ENCODE results near the gene ARFRP1. TPM values are rescaled to one million over a fixed set of nuclear protein-coding genes. Genes with fewer than 3 reads are reported as not detected.

ARFRP1 gene
- total RNA-seq, 1 donor from 2014 or later, result 46.1 TPM

- peaks cover 28% of the 10 kb centered on the region for H3K4me1 Mint-ChIP-seq (ENCODE audit: unreplicated experiment)
- no peaks in the 10 kb centered on the region for H3K9me3 Mint-ChIP-seq (ENCODE audit: unreplicated experiment)
- TF ChIP-seq, protein P1, sequence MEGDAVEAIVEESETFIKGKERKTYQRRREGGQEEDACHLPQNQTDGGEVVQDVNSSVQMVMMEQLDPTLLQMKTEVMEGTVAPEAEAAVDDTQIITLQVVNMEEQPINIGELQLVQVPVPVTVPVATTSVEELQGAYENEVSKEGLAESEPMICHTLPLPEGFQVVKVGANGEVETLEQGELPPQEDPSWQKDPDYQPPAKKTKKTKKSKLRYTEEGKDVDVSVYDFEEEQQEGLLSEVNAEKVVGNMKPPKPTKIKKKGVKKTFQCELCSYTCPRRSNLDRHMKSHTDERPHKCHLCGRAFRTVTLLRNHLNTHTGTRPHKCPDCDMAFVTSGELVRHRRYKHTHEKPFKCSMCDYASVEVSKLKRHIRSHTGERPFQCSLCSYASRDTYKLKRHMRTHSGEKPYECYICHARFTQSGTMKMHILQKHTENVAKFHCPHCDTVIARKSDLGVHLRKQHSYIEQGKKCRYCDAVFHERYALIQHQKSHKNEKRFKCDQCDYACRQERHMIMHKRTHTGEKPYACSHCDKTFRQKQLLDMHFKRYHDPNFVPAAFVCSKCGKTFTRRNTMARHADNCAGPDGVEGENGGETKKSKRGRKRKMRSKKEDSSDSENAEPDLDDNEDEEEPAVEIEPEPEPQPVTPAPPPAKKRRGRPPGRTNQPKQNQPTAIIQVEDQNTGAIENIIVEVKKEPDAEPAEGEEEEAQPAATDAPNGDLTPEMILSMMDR (IDR thresholded peaks at IDR 0.05), result no peak
- no peak overlapping the region for H3K4me3 Mint-ChIP-seq (ENCODE audit: unreplicated experiment)
- no peak overlapping the region for H3K27ac Mint-ChIP-seq (ENCODE audit: unreplicated experiment)
- H3K27me3 Mint-ChIP-seq (ENCODE audit: unreplicated experiment), result no peaks in the 10 kb centered on the region
- H3K36me3 Mint-ChIP-seq (ENCODE audit: unreplicated experiment), result peaks cover 7% of the 10 kb centered on the region
- no peak for DNase-seq (ENCODE audit: extremely low spot score, unreplicated experiment)
These were observed 4.3 kb downstream of the ARFRP1 start for GRCh38 chr20:63703471-63703975.

GRCh38 chr20:63702751-63703470 lies 4.9 kb downstream of the ARFRP1 start:
- TF ChIP-seq, protein P1 (IDR thresholded peaks at IDR 0.05), result no peak
- peaks cover 6% of the 10 kb centered on the region for H3K36me3 Mint-ChIP-seq (ENCODE audit: unreplicated experiment)
- H3K9me3 Mint-ChIP-seq (ENCODE audit: unreplicated experiment), result no peaks in the 10 kb centered on the region
- no peak overlapping the region for H3K27ac Mint-ChIP-seq (ENCODE audit: unreplicated experiment)
- no peak for DNase-seq (ENCODE audit: extremely low spot score, unreplicated experiment)
- no peaks in the 10 kb centered on the region for H3K27me3 Mint-ChIP-seq (ENCODE audit: unreplicated experiment)
- H3K4me1 Mint-ChIP-seq (ENCODE audit: unreplicated experiment), result peaks cover 30% of the 10 kb centered on the region
- H3K4me3 Mint-ChIP-seq (ENCODE audit: unreplicated experiment), result no peak overlapping the region

DNA sequence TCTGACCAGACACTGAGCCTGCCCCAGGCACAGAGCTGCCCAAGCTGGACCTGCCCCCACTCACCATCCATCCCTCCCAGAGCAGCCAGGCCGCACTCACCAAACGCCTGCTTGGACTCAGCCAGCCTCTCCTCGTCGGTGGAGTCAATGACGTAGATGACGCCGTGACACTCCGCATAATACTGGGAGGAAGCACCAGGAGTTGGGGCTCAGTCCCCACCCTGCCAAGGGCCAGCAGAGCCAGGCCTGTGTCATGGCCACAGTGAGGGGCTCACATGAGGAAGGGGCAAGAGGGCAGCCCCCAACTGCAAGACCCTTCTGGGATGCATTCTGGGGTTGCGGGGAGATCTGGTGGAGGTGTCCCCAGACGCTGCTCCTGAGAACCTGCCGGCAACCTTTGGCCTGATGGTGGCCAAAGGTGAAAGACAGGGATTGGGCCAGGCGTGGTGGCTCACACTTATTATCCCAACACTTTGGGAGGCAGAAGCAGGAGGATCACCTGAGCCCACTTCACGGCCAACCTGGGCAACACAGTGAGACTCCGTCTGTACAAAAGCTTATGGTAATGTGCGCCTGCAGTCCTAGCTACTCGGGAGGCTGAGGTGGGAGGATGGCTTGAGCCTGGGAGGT lies 5.6 kb downstream of the ARFRP1 start:
- Mint-ChIP-seq H3K36me3 (ENCODE audit: unreplicated experiment) (peaks cover 6% of the 10 kb centered on the region), H3K4me3 (ENCODE audit: unreplicated experiment) (no peak overlapping the region), H3K9me3 (ENCODE audit: unreplicated experiment) (no peaks in the 10 kb centered on the region), H3K27me3 (ENCODE audit: unreplicated experiment) (no peaks in the 10 kb centered on the region), H3K4me1 (ENCODE audit: unreplicated experiment) (peaks cover 35% of the 10 kb centered on the region), H3K27ac (ENCODE audit: unreplicated experiment) (no peak overlapping the region)
- TF ChIP-seq, protein P1 (IDR thresholded peaks at IDR 0.05), result no peak
- DNase-seq (ENCODE audit: extremely low spot score, unreplicated experiment), result no peak

DNA sequence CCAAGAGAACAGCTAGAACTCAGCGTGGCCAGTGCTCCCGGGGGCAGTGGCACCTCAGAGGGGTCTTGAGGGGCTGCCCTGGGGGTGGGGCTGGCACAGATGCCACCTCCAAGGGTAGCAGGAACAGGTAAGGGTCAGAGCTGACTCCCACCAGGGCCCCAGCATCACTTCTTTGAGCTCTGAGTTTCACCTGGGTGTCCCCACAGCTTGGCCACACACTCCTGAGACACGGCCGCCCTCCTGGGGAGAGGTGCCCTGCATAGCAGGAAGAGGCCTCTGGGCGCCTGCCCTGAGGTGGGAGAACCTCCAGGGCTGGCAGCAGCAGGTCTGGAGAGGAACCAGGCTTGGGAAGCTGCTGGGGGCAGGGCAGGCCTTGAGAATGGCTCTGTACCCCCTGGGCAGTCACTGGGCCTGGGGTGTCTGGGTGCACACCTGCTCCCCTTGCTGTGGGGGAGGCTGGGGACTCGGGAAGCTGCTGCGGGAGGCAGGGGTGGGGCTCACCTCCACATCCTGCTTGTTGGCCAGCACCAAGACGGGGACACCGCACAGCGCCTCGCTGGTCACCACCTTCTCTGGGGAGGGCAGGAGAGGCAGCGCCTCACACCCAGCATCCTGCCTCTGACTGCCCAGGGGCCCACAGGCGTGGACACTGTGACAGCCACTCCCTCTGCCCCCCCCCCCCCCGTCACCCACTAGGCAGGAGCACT lies 6.3 kb downstream of the ARFRP1 start:
- H3K27ac Mint-ChIP-seq (ENCODE audit: unreplicated experiment), result peak overlapping the region; percentile 44
- no peaks in the 10 kb centered on the region for H3K27me3 Mint-ChIP-seq (ENCODE audit: unreplicated experiment)
- TF ChIP-seq, protein P1 (IDR thresholded peaks at IDR 0.05), result no peak
- peaks cover 5% of the 10 kb centered on the region for H3K36me3 Mint-ChIP-seq (ENCODE audit: unreplicated experiment)
- no peaks in the 10 kb centered on the region for H3K9me3 Mint-ChIP-seq (ENCODE audit: unreplicated experiment)
- no peak for DNase-seq (ENCODE audit: extremely low spot score, unreplicated experiment)
- peaks cover 31% of the 10 kb centered on the region for H3K4me1 Mint-ChIP-seq (ENCODE audit: unreplicated experiment)
- H3K4me3 Mint-ChIP-seq (ENCODE audit: unreplicated experiment), result no peak overlapping the region

DNA sequence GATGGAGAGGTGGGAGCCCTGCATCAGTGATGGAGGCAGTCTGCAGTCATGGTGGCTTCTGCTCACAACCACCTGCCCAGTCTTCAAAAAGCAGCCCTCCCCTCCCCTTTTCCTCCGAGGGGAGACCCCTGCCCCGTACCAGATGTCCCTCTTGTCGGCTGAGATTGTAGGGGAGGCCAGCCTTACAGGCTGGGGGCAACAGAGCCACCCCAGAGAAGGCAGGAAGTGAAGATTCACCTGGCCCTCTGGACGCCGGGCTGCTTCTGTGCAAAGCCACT lies 6.8 kb downstream of the ARFRP1 start:
- H3K27me3 Mint-ChIP-seq (ENCODE audit: unreplicated experiment), result no peaks in the 10 kb centered on the region
- no peak for DNase-seq (ENCODE audit: extremely low spot score, unreplicated experiment)
- TF ChIP-seq, protein P1 (IDR thresholded peaks at IDR 0.05), result no peak

More for the DNA sequence above, 6.8 kb downstream of the ARFRP1 start:
- Mint-ChIP-seq H3K4me3 (ENCODE audit: unreplicated experiment) (no peak overlapping the region), H3K9me3 (ENCODE audit: unreplicated experiment) (no peaks in the 10 kb centered on the region), H3K27ac (ENCODE audit: unreplicated experiment) (peak overlapping the region; percentile 44), H3K36me3 (ENCODE audit: unreplicated experiment) (peaks cover 5% of the 10 kb centered on the region), H3K4me1 (ENCODE audit: unreplicated experiment) (peaks cover 28% of the 10 kb centered on the region)

Measured in osteocyte (in vitro differentiated cells).